SIG-M5 treated with dmso at 0.1 percent for 504 hours (cell line): ENCODE measurements around the gene TATDN2.

ENCODE experiments used
- DNase-seq: peaks from one replicate; lab custom pipeline; 2025; ENCODE audit not compliant: unreplicated experiment; lab: John Stamatoyannopoulos, UW

TATDN2 gene

DNA sequence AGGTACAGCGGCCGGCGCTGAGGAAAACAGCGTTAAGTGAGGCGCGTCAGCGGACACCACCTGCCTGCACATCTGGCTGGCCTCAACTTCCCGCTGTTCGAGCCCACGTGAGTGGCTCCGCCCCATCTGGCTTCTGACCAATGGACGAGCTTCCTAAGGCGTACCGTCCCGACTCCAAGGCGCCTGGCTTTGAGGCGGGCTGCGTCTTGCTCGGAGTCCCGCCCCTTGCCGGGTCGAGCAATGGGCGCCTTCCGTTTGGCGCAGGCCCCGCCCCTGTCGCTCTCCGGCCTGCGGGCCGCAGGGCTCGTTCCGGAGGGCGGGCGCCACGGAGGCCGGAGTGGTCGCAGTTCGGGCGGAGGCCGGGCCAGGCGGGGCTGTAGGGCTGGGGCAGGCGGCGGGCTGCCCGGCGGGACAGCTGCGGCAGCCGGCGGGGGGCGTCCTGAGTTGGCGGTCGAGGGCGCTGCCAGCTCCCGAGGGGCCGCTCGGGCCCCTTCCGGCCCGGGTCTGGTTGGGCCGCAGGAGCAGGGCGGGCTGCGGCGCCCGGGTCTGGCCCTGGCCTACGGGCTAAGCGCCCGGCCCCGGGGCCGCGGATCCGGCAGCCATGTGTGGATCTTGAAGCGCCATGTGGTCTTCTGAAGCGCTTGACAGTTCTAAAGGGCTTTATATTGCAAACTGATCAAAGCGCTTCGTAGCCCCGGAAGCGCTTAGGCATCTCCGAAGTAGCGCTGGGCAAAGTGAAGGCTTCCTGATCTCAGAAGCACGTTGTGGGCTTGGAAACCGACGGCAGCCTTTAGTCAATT, at the start of gene TATDN2:
Gene TATDN2, plus strand, starts transcription at position 276 of the 800 bp plus-strand sequence. CDS start 742 bp downstream, outside the sequence.
- DNase-seq: peak; percentile 97

DNA sequence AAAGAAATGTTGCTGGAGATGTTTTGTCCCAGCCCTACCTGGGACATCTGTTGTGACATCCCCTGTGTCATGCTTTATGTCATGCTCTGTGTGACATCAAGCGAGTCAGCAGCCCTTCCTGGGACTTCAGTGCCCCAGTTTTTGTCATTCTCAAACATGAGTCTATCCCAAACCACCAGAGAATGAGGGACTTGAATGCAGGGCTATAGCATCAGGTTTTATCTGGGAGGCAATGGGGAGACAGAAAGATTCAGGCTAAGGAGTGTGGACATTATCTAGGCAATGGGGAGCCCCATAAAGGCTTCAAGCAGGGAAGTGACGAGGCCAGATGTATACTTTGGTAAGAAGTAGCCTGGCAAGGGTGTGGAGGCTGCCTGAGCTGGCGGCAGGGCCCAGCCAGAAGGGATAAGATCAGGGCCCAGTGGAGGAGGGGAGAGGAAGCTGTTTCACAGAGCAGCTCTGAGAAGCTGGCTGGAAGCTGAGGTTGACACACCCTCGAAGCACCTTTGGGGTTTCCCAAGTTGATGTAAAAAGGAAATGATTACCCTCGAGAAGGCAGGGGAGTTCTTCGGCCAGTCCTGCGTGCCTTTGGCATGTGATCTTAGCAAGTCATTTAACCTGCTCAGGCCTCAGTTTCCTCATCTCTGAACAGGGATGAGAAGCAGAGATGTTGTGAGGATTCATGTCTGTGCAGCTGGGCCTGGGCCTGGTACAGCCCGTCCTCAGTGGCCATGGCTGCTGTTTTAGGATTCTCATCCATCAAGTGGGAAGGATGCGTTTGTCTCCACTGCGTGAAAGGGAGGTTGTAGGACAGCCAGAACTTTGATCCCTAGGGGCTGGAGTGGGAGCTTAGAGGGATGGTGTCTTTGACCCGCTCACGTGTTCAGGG, 49.3 kb upstream of the TATDN2 start:
- DNase-seq: peak; percentile 17

DNA sequence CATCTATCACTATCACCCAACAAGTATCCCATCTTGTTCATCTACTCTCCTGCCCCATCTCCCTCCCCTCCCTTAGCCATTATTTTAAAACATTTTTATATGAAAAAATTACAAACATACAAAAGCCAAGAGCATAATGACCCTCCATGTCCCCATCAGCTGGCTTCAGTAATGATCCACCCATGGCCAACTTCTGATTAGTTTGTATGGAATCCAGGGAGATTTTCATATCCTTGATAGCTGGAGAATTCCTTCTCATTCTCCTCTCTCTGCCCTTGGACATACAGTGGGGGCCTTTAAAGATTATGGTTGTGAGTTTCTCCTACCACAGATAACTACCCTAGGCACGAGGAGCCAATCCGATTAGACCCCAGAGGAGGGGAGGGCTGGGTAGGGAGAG, 43.3 kb upstream of the TATDN2 start:
- no peak for DNase-seq

GRCh38 chr3:10205451-10206165, 42.7 kb upstream of the TATDN2 start:
- no peak for DNase-seq

DNA sequence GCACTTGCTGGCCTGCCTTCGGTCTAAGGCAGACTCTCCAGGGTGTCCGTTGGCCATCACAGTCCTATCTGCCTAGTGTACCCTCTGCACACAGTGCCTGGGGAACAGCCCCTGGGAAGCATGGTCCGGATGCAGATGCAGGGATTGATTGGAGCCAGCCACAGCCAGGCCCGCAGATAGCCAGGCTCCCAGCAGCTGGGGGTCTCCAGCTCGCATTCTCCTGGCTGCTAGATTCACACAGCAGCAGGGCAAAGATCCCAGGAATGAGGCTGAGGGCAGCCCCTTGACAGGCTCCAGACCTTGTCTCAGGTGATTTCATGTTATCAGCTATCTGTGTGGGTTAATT, 42.1 kb upstream of the TATDN2 start:
- no peak for DNase-seq

GRCh38 chr3:10213156-10213792, 35.0 kb upstream of the TATDN2 start:
- DNase-seq: no peak

- no peak for DNase-seq
Measured at GRCh38 chr3:10215578-10216368, 32.5 kb upstream of the TATDN2 start.

- DNase-seq: no peak
Measured at GRCh38 chr3:10217359-10217758, 30.9 kb upstream of the TATDN2 start.

GRCh38 chr3:10219737-10220136, 28.5 kb upstream of the TATDN2 start:
- DNase-seq: no peak

DNA sequence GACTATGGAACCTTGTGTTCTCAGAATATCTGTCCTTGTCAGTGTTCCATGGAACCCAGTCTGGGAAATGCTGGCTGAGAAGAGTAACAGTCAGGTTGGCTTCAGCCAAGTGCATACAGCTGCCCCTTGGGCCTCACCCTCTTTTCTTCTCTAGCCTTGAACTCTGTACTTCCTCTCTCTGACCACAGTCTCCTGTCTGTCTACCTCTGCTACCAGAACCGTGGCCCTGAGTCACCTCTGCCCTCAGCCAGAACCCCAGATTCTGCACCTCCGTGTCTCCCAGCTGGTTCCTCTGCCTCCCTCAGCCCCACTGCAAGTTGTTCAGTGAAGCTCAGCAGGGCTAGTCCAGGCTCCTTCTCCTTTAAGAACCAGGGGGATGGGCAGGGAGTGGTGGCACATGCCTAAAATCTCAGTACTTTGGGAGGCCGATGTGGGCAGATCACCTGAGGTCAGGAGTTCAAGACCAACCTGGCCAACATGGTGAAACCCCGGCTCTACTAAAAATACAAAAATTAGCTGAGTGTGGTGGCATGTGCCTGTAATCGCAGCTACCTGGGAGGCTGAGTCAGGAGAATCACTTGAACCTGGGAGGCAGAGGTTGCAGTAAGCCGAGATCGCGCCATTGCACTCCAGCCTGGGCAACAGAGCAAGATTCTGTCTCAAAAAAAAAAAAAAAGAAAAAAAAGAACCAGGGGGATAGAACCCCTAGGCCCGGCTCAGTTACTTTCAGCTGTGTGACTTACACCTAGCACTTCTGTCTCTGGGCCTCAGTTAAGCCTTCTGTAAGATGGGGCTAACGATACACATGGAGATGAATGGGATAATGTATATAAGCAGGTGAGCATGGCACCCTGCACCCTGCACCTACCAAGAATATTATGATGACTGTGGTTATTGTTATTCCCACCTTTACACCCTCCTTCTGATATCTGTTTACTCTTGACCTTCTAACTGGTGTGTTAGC, 24.3 kb upstream of the TATDN2 start:
- peak; percentile 13 for DNase-seq

GRCh38 chr3:10224794-10225665, 23.2 kb upstream of the TATDN2 start:
- DNase-seq: peak; percentile 79

DNA sequence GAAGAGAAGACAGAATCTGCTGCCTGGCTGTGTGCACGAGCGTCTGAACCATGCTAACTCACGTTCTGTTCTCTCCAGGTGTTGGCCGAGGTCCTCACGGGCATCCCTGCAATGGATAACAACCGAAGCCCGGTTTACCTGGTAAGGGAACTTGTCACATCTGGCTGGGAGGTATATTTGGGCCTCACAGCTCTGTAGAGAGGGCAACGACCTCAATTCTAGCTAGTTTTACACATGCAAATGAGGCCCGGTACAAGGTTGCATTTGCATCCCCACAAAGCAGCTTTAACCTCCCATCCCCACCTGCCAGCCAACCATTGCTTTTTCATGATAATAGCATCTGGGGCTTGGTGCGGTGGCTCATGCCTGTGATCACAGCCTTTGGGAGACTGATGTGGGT, 22.0 kb upstream of the TATDN2 start:
- no peak for DNase-seq

DNA sequence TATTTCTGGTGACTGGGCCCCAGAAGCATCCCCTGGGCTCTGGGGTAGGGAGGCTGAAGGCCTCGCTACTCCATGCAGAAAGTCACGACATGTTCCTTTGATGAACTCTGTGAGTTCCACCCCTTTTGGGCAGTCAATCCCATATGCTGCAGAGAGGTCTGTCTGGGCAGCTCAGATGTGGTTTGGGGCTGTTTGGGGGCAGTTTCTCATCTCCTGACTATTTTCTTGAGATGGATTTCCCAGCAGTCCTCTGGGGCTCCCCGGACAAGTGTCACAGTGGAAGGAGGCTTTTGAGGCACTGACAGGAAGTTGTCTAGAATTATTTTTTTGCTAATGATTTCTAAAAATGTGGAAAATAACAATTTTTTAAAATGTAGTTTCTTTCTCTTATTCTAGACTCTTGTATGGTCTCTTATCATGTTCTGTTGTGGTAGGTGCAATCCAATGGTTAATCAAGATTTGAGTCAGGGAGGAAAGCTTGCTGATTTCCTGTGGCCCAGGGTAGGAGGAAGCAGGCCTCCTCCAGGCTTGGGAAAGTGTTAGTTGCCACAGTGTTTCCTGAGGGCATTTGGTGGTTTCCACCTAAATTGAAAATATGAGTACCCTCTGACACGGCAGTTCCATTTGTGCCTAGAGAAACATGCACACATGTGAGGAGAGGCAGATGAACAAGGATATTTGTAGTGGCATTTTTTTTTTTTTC, 19.9 kb upstream of the TATDN2 start:
- peak; percentile 30 for DNase-seq

DNA sequence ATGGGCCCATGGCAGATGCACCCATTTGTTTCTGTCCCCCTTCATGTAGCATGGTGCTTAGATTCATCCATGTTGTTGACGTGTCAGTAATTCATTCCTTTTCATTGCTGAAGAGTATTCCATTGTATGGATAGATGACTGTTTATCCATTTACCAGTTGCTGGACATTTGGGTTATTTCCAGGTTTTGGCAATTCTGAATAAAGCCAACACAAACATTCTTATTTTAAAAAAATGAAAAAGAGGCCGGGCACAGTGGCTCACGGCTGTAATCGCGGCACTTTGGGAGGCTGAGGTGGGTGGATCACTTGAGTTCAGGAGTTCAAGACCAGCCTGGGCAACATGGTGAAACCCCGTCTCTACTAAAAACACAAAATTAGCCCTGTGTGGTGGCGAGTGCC, 18.7 kb upstream of the TATDN2 start:
- DNase-seq: no peak

DNA sequence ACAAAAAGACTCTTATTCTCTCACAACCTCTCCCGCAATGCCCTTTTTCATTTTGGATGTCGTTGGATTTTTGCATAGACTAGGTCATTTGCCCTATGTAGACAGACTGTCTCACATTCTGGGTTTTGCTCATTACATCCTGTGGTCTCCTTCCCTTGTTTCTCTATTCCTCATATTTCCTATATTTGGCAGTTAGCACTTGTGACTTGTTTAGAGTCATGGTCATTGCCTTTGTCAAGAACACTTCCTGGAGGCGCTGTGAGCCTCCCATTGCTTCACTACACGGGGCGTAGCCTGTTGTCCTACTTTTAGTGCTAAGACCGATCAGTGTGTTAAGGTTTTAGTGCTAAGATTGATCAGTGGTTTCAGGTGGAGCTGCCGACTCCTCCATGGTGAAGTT, 16.1 kb upstream of the TATDN2 start:
- peak; percentile 68 for DNase-seq

DNA sequence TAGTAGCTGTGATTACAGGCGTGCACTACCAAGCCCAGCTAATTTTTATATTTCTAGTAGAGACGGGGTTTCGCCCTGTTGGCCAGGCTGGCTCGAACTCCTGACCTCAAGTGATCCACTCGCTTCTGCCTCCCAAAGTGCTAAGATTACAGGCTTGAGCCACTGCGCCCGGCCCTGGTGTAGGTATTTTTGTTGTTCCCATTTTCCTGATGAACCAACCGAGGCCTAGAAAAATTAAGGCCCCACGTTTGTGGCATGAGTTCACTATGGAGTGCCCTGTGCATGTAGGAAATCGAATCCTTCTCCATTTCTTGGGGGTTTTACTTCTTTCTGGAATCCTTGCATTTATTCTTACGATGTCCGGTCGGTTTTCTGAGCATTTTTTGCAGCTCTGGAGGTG, 14.3 kb upstream of the TATDN2 start:
- no peak for DNase-seq

DNA sequence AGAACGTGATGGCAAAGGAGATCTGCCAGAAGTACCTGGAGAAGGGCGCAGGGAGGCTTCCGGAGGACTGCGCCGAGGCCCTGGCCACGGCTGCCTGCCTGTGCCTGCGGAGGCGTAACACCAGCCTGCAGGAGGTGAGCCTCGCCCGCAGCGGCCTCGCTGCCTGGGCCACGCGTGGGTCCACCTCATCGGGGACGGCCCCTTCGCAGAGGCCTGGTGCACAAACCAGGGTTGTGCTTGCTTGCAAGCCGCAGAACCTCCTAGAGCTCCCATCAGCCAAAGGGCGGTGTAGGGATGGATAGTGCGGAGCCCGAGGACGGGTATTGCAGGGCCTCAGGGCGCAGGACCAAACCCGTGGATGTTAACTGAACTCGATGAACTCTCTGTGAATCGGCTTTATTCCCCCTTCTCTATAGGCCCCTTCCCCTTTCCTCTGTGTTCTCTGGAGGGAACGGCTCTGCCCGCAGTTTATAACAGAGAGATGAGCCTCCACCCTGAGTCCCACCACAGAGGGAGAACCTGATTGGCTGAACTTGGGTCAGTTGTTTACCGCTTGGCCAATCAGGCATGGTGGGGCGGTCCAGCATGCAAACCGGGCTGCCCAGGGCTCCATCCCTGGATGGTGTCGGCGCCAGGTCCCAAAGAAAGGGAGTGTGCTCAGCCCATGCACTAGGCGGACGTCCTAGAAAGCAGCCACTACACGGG, 13.6 kb upstream of the TATDN2 start:
- no peak for DNase-seq
